Spinal cord (tissue), 10 donors: ENCODE measurements around the gene RIPK1. TPM values are rescaled to one million over a fixed set of nuclear protein-coding genes. Genes with fewer than 3 reads are reported as not detected.
"Not testable (repeated sequence)": the region's sequence is repeated elsewhere in the genome, so short reads cannot be mapped to it uniquely, and the experiment has no call there.

Source experiments
- DNase-seq, 6 donors: peaks; one replicate each; pipeline versions ENCODE4 v3.0.0 to v3.0.0-alpha.2; 2013 to 2015; ENCODE audit warnings: low spot score in 6 of 6, low read depth in 4 of 6
- H3K27ac ChIP-seq: one replicate; pipeline ENCODE4 v1.5.1; 2013; ENCODE audit warnings: low read depth, low read length, control low read depth
- H3K27me3 ChIP-seq: one replicate; pipeline ENCODE4 v1.6.1; 2013; ENCODE audit warnings: low read length; ENCODE audit not compliant: control insufficient read depth, insufficient read depth
- H3K36me3 ChIP-seq: one replicate; pipeline ENCODE4 v1.6.1; 2013; ENCODE audit warnings: low read length; ENCODE audit not compliant: control insufficient read depth, insufficient read depth
- H3K4me1 ChIP-seq: one replicate; pipeline ENCODE4 v1.6.1; 2013; ENCODE audit warnings: low read length; ENCODE audit not compliant: control insufficient read depth, insufficient read depth
- H3K4me3 ChIP-seq: one replicate; pipeline ENCODE4 v1.5.1; 2013; ENCODE audit warnings: low read depth, low read length, control low read depth
- H3K9me3 ChIP-seq: one replicate; pipeline ENCODE4 v1.6.1; 2013; ENCODE audit warnings: low read length; ENCODE audit not compliant: control insufficient read depth, insufficient read depth
- WGBS: methylation state at CpG from one replicate; pipeline ENCODE4 v1.1.5; 2013; ENCODE audit warnings: missing lambda C conversion rate; ENCODE audit not compliant: insufficient coverage; 5-methylcytosine and 5-hydroxymethylcytosine counted together
- polyA plus RNA-seq, 2 donors: library from polyadenylated mRNA; unstranded; fragments of 120-200 nt; gene quantifications; one replicate each; pipeline ENCODE4 v1.2.1, GENCODE V29; 2013; ENCODE audit not compliant: insufficient read length in 2 of 2
- total RNA-seq, 2 donors: library from RNA; depleted of rRNA in 1 of 2; stranded (reverse); fragments of 120-200 nt in 1 of 2; fragments of >200 nt in 1 of 2; gene quantifications; one replicate each; pipeline versions ENCODE4 v1.2.3 to v1.2.4, GENCODE V29; 2013 to 2014
- donor health status: healthy.

Gene RIPK1
- total and polyA plus RNA-seq, 4 donors = 15.7 to 25.5 (median 18.0) TPM

DNA sequence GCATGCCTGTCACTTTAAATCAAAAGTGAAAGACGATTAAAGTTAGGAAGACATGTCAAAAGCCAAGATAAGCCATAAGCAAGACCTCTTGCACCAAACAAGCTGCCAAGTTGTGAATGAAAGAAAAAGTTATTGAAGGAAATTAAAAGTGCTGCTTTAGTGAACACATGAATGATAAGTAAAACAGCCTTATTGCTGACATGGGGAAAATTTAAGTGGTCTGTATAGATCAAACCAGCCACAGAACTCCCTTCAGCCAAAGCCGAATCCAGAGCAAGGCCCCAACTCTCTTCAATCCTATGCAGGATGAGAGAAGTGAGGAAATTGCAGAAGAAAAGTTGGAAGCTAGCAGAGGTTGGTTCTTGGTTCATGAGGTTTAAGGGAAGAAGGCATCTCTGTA is 9.3 kb upstream of the RIPK1 start:
- peaks cover 4% of the 10 kb centered on the region for H3K27me3 ChIP-seq
- no peak overlapping the region for H3K4me3 ChIP-seq
- H3K4me1 ChIP-seq = peaks cover 6% of the 10 kb centered on the region
- no peak for DNase-seq
- H3K27ac ChIP-seq = no peak overlapping the region
- H3K9me3 ChIP-seq = no peaks in the 10 kb centered on the region
- no peaks in the 10 kb centered on the region for H3K36me3 ChIP-seq
- WGBS = no CpG with 5 or more reads among the region's 2 CpGs

DNA sequence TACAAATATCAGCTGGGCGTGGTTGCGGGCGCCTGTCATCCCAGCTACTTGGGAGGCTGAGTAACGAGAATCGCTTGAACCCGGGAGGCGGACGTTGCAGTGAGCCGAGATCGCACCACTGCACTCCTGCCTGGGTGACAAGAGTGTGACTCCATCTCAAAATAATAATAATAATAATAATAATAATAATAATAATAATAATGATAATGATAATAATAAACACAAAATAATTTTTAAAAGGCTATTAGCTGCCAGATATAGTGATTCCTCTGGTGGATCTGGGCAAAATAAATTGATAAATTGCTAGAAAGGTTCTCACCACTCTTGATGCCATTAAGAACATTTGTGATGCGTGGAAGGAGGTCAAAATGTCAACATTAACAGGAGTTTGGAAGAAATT is 8.2 kb upstream of the RIPK1 start:
- H3K27ac ChIP-seq, H3K9me3 ChIP-seq, H3K36me3 ChIP-seq, DNase-seq, H3K27me3 ChIP-seq, H3K4me3 ChIP-seq: not testable (repeated sequence)
- WGBS = no CpG with 5 or more reads among the region's 11 CpGs
- H3K4me1 ChIP-seq = peaks cover 10% of the 10 kb centered on the region

DNA sequence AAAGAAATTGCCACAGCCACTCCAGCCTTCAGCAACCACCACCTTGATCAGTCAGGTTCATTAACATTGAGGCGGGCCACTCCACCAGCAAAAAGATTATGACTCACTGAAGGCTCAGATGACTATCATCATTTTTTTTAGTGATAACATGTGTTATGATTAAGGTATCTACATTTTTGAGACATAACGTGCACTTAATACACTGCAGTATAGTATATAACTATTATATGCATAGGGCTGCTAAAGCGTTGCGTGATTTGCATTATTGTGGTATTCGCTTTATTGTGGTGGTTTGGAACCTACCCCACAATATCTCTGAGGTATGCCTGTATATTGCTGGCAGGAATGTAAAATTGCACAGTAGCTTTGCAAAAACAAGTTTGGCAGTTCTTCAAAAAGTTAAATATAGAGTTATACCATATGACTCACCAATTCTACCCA is 6.8 kb upstream of the RIPK1 start:
- peak in 1 of 6 donors; percentile 33 for DNase-seq
- Histone ChIP-seq H3K36me3 (no peaks in the 10 kb centered on the region), H3K4me3 (no peak overlapping the region), H3K4me1 (peaks cover 14% of the 10 kb centered on the region), H3K9me3 (no peaks in the 10 kb centered on the region), H3K27me3 (no peaks in the 10 kb centered on the region), H3K27ac (no peak overlapping the region)
- WGBS = no CpG with 5 or more reads among the region's 5 CpGs

DNA sequence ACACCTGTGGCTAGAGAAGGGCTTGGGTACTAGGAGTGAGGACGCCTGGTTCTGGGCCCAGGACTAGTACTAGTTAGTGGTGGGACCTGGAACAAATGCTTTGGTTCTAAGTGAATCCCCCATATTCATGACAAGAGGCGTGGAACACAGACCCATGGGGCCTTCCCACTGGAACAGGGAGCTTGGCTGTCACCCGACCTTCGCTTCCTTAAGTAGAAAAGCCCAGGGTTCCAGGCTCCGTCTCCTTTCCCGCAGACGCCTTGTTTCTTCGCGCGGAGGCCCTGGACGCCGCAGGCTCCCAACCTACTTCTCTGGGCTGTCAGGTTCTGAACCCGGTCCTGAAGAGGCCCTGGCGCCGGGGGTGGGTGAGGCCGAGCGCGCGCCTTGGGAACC is 5.0 kb upstream of the RIPK1 start:
- H3K27me3 ChIP-seq, H3K9me3 ChIP-seq, H3K27ac ChIP-seq, H3K36me3 ChIP-seq: not testable (repeated sequence)
- Histone ChIP-seq H3K4me3 (peak overlapping the region; percentile 57), H3K4me1 (peaks cover 21% of the 10 kb centered on the region)
- DNase-seq = peak in 1 of 6 donors; percentile 21
- WGBS = 23% methylated on average over 3 of the region's 19 CpGs

DNA sequence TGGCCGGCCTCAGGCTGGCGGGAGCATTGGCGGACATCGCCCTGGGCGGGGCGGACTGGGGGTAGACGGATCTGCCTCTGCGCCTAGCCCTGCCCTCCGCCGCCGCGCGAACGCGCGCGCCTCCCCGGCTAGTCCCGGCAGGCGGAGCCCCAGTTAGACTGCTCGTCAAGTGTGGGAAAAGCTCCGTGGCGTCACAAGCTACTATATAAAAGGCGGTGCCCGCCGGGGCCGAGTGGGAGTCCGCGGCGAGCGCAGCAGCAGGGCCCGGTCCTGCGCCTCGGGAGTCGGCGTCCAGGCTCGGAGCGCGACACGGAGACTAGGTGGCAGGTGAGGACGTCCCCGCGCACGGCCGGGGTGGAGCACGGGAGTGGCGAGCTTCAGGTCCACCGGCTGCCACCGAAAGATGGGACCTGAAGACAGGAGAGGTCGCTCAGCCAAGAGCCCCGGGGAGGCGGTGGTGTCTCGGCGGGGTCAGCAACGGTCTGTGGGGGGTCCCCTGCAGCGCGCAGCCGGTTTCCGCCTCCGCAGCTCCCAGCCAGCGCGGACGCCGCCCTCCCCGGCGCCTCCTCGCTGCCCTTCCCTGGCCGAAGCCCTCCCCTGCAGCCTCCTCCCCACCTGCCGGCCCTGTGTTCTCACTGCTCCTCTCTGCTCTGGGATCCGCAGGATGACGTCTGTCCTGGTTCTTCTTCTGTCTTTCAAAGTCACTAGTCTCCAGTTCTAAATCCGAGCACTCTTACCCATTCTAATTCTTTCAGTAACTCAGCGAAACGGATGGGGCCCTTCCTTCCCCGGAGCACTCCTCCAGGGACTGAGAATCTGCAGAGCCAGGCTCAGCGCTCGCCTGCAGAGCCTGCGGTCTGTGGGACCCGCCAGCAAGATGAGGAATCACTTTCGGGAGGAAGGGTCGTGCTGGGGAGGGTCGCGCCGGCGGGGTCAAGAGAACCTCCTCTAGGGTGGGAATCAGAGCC is 4.3 kb upstream of the RIPK1 start:
- H3K36me3 ChIP-seq = no peaks in the 10 kb centered on the region

DNA sequence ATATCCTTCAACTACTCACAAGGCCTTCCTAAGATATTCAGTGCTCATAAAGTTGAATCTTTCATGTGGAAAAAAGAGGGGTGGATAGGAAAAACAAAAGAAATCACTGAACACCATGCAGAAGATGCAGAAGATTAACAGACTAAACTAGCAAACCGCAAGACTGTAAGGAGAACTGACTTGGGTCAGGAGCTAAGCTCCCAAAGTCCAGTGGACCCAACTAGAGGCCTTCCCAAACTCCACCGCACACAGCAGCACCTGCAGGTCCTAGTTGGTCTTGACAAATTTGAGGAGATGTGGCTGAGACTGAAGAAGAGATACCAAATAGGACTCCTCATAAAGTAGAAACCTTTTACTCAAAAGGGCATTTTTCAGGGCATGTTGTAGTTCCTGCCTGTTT is 3.3 kb downstream of the RIPK1 start:
- Histone ChIP-seq H3K9me3 (no peaks in the 10 kb centered on the region), H3K27ac (no peak overlapping the region), H3K4me1 (peaks cover 21% of the 10 kb centered on the region), H3K27me3 (no peaks in the 10 kb centered on the region), H3K36me3 (no peaks in the 10 kb centered on the region), H3K4me3 (no peak overlapping the region)
- 100% methylated on average over 1 of the region's 2 CpGs for WGBS
- DNase-seq = no peak

More for the DNA sequence above, 4.3 kb upstream of the RIPK1 start:
- peak in 5 of 6 donors; percentile 50 to 96 (median 78) for DNase-seq
- no peaks in the 10 kb centered on the region for H3K9me3 ChIP-seq
- peaks cover 21% of the 10 kb centered on the region for H3K4me1 ChIP-seq
- H3K27me3 ChIP-seq = no peaks in the 10 kb centered on the region
- WGBS = under 1% methylated on average over 82 of the region's 85 CpGs
- H3K27ac ChIP-seq = peak overlapping the region; percentile 76
- H3K4me3 ChIP-seq = peak overlapping the region; percentile 57

DNA sequence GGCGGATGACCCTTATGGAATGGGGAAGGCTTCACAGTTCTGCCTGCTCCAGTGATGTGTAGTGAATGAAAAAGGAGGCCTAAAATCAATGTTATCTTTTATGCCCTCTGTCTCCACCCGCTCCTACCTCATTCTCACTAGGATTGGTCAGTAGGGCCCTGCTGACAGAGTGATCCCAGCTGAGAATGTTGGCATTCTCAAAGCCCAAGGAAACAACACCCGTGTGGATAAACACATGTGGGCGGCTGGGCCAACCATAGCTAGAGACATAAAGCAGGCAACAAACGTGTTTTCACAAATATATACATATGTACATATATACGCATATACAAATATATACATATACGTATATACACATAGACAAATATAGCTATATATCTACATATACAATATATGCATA is 4.5 kb downstream of the RIPK1 start:
- no peaks in the 10 kb centered on the region for H3K9me3 ChIP-seq
- no peak overlapping the region for H3K4me3 ChIP-seq
- 80% methylated on average over 1 of the region's 7 CpGs for WGBS
- DNase-seq = no peak
- H3K4me1 ChIP-seq = peaks cover 18% of the 10 kb centered on the region
- no peaks in the 10 kb centered on the region for H3K27me3 ChIP-seq
- no peak overlapping the region for H3K27ac ChIP-seq
- H3K36me3 ChIP-seq = peaks cover 8% of the 10 kb centered on the region

DNA sequence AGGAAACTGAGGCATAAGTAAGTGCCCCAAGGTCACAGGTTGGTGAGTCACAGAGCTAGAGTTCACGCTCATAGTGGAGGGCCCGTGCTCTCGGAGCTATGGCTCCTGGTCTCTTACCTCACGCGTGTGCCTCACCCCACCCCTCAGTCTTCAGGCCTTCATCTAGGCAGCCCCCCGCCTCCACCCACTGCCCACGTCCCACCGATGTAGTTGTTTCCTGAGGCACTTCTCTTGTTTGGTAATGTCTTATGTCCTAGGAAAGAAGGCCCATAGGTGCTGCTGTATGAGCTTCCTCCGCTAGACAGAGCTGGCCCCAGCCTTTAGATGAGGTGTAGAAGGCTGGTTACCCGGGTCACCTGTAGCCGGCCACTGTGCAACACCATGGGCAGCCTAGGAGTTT is 5.1 kb downstream of the RIPK1 start:
- H3K4me3 ChIP-seq = no peak overlapping the region
- peaks cover 13% of the 10 kb centered on the region for H3K36me3 ChIP-seq
- peaks cover 13% of the 10 kb centered on the region for H3K4me1 ChIP-seq
- no peak overlapping the region for H3K27ac ChIP-seq
- no peaks in the 10 kb centered on the region for H3K9me3 ChIP-seq
- DNase-seq = no peak
- 97% methylated on average over 5 of the region's 11 CpGs for WGBS
- H3K27me3 ChIP-seq = no peaks in the 10 kb centered on the region

DNA sequence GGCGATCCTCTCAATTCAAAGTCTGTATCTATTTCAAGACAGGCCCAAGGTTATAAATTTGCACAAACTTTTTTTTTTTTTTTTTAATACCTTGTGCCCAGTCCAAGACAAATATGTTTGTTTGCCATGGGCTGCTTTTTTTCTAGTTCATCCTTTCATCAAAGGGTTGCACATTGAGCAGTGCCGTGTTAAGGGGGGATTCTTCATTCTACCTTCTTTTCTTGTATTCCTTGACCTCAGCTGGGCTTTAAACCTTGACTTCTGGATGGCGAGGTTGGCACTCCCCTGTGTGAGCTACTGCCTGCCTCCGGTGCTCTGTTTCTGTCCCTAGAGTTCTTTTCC is 7.4 kb downstream of the RIPK1 start:
- H3K27me3 ChIP-seq = no peaks in the 10 kb centered on the region
- no peak overlapping the region for H3K4me3 ChIP-seq
- DNase-seq = no peak
- peaks cover 27% of the 10 kb centered on the region for H3K36me3 ChIP-seq
- no CpG with 5 or more reads among the region's 4 CpGs for WGBS
- no peak overlapping the region for H3K27ac ChIP-seq
- no peaks in the 10 kb centered on the region for H3K9me3 ChIP-seq
- H3K4me1 ChIP-seq = peaks cover 2% of the 10 kb centered on the region

DNA sequence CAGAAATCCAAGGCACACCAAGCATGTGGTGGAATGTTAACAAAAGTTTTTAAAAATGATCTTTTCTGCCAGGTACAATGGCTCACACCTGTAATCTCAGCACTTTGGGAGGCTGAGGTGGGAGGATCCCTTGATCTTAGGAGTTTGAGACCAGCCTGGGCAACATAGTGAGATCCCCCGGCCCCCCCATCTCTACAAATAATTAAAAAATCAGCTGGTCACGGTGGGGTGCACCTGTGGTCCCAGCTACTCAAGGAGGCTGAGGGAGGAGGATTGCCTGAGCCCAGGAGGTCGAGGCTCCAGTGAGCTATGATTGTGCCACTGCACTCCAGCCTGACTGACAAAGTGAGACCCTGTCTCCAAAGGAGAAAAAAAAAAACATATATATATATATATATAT is 8.0 kb downstream of the RIPK1 start:
- WGBS = 100% methylated on average over 1 of the region's 3 CpGs
- Histone ChIP-seq H3K27me3 (no peaks in the 10 kb centered on the region), H3K4me3 (no peak overlapping the region), H3K27ac (no peak overlapping the region), H3K4me1 (peaks cover 2% of the 10 kb centered on the region), H3K36me3 (peaks cover 29% of the 10 kb centered on the region), H3K9me3 (no peaks in the 10 kb centered on the region)
- no peak for DNase-seq
